Measurements from ENCODE around the gene CLDN1. TPM values are rescaled to one million over a fixed set of nuclear protein-coding genes. Genes with fewer than 3 reads are reported as not detected.

CLDN1 gene
- total RNA-seq, 6 experiments from 2014 or later: 79.9 to 241 (median 135) TPM

- H3K9me3 ChIP-seq: no peaks in the 10 kb centered on the region
- TF ChIP-seq CTCF (IDR thresholded peaks at IDR 0.05): no peak
- peak; percentile 34 for TF ChIP-seq POLR2A (IDR thresholded peaks at IDR 0.05)
- peak overlapping the region; percentile 73 to 83 (median 82) for H3K4me3 ChIP-seq
- 16% methylated on average over 5 of the region's 5 CpGs for WGBS (ENCODE audit: insufficient coverage, low coverage, low lambda C conversion rate, missing lambda C conversion rate)
- H3K27me3 ChIP-seq: no peaks in the 10 kb centered on the region
- peaks cover 0 to 34% (median 0%) of the 10 kb centered on the region in 4 donors for H3K4me1 ChIP-seq
- ATAC-seq (peak in 3 of 4 donors; percentile 1 to 8 (median 7)), DNase-seq (no peak)
- H3K36me3 ChIP-seq: no peaks in the 10 kb centered on the region
- intact Hi-C loops (cut with DNase I): no loop called here
- peak overlapping the region; percentile 93 to 98 (median 96) for H3K27ac ChIP-seq
Observed at GRCh38 chr3:190318666-190319065, 3.6 kb downstream of the CLDN1 start.

GRCh38 chr3:190314741-190315140, 7.5 kb downstream of the CLDN1 start:
- peaks cover 0 to 55% (median 9%) of the 10 kb centered on the region in 4 donors for H3K4me1 ChIP-seq
- no peaks in the 10 kb centered on the region for H3K36me3 ChIP-seq
- TF ChIP-seq POLR2A (IDR thresholded peaks at IDR 0.05) (no peak), CTCF (IDR thresholded peaks at IDR 0.05) (no peak)
- H3K9me3 ChIP-seq: no peaks in the 10 kb centered on the region
- ATAC-seq: peak in 1 of 4 donors; percentile 5
- intact Hi-C loops (cut with DNase I): no loop called here
- DNase-seq: no peak
- no peak overlapping the region for H3K27ac ChIP-seq
- H3K27me3 ChIP-seq: no peaks in the 10 kb centered on the region
- 9% methylated on average over 1 of the region's 1 CpG for WGBS (ENCODE audit: insufficient coverage, low coverage, low lambda C conversion rate, missing lambda C conversion rate)
- H3K4me3 ChIP-seq: no peak overlapping the region

- Histone ChIP-seq H3K4me1 (peaks cover 0 to 63% (median 25%) of the 10 kb centered on the region in 4 donors), H3K36me3 (no peaks in the 10 kb centered on the region), H3K27ac (peak overlapping the region in 2 of 3 donors; percentile 90 to 96), H3K9me3 (no peaks in the 10 kb centered on the region), H3K4me3 (no peak overlapping the region), H3K27me3 (no peaks in the 10 kb centered on the region)
- no peak for TF ChIP-seq CTCF (IDR thresholded peaks at IDR 0.05)
- TF ChIP-seq POLR2A (IDR thresholded peaks at IDR 0.05): no peak
- ATAC-seq: no peak
- 14% methylated on average over 3 of the region's 3 CpGs for WGBS (ENCODE audit: insufficient coverage, low coverage, low lambda C conversion rate, missing lambda C conversion rate)
- intact Hi-C loops (cut with DNase I): no loop called here
- no peak for DNase-seq
Observed at GRCh38 chr3:190309414-190309813, 12.8 kb downstream of the CLDN1 start.

DNA sequence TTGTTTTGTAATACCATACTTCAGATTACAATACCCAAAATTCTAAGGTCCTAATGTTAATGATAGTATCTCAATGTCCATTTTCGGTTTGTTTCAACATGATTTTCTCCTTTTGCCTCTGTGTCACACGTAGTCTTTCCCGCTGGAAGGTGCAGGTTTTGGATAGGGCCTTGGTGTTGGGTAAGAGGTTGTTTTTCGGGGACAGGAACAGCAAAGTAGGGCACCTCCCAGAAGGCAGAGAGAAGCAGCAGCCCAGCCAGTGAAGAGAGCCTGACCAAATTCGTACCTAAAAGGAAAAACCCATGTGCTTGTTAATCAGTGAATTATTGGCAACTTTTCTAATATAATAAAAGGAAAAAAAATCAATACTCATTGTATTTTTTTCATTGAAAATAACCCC, 14.1 kb downstream of the CLDN1 start:
- intact Hi-C loops (cut with DNase I): no loop called here
- TF ChIP-seq POLR2A (IDR thresholded peaks at IDR 0.05): peak; percentile 55
- no peak for TF ChIP-seq CTCF (IDR thresholded peaks at IDR 0.05)
- Histone ChIP-seq H3K27ac (peak overlapping the region; percentile 49 to 96 (median 90)), H3K36me3 (no peaks in the 10 kb centered on the region), H3K4me1 (peaks cover 0 to 72% (median 25%) of the 10 kb centered on the region in 4 donors), H3K27me3 (no peaks in the 10 kb centered on the region), H3K4me3 (peak overlapping the region in 1 of 3 donors; percentile 26), H3K9me3 (no peaks in the 10 kb centered on the region)
- peak; percentile 46 to 80 (median 71) for ATAC-seq
- DNase-seq: peak in 2 of 3 donors; percentile 63 to 86
- WGBS (ENCODE audit: insufficient coverage, low coverage, low lambda C conversion rate, missing lambda C conversion rate): 22% methylated on average over 5 of the region's 5 CpGs

All from right lobe of liver (tissue), 6 donors.